HCT116 (cell line): ENCODE data around the gene GALNT17. TPM values are rescaled to one million over a fixed set of nuclear protein-coding genes. Genes with fewer than 3 reads are reported as not detected.

Experiments
- ATAC-seq: fragments of 200-7000 bp; cut with Tn5 transposase; 2 replicates; pipeline ENCODE4 v1.9.1; 2020; ENCODE audit warnings: mild to moderate bottlenecking, moderate library complexity
- BruUV-seq: library from RNA; stranded (reverse); fragments of 400-500 nt; replicated peaks from 2 replicates; lab custom pipeline; 2021; lab: Mats Ljungman, UMichigan
- CTCF ChIA-PET: fragments of 300-600 bp; sonication (Branson Sonifier 250); formaldehyde crosslinking; loops from one replicate; lab custom pipeline; 2021; ENCODE audit warnings: antibody characterized with exemption; lab: Charles Lee
- POLR2A ChIA-PET: fragments of 300-600, 350-600 bp; sonication (Branson Sonifier 250); formaldehyde crosslinking; loops from one replicate; lab custom pipeline; 2021; ENCODE audit warnings: antibody characterized with exemption; lab: Charles Lee
- RAD21 ChIA-PET, 2 experiments: fragments of 300-600 bp; sonication (Branson Sonifier 250); formaldehyde crosslinking; loops; one replicate each; lab custom pipeline; 2023; ENCODE audit warnings: low total read pairs in 2 of 2; ENCODE audit not compliant: uncharacterized antibody in 2 of 2, unreplicated experiment in 2 of 2, low non-redundant PET in 1 of 2; lab: Charles Lee
- DNase-seq: peaks from one replicate; pipeline ENCODE4 v3.0.0-alpha.2; 2010; ENCODE audit warnings: low read depth, low spot score
- H2AFZ ChIP-seq: fragments of 200-600 bp; shearing (Covaris generic), sonication (generic); 2 replicates; pipeline ENCODE4 v1.6.1; 2017; ENCODE audit warnings: low read depth, mixed run types, mixed read lengths, antibody characterized with exemption, low read length; ENCODE audit not compliant: poor library complexity, severe bottlenecking
- H3K27ac ChIP-seq: 2 replicates; pipeline ENCODE4 v1.5.1; 2012; ENCODE audit warnings: low read depth, low read length
- H3K27me3 ChIP-seq: fragments of 200-600 bp; sonication (generic); 2 replicates; pipeline ENCODE4 v1.6.1; 2016; ENCODE audit warnings: mixed run types, low read length, mixed read lengths; ENCODE audit not compliant: insufficient read depth
- H3K36me3 ChIP-seq, 2 experiments: fragments of 200-500 bp in 1 of 2; fragments of 200-600 bp in 1 of 2; sonication (Bioruptor generic) in 1 of 2; sonication (generic) in 1 of 2; 2 replicates each; pipeline versions ENCODE4 v1.5.1 to v1.6.1; 2014 to 2016; ENCODE audit warnings: low read length in 2 of 2, inconsistent platforms in 1 of 2, mixed read lengths in 1 of 2, mixed run types in 1 of 2; ENCODE audit not compliant: insufficient read depth in 2 of 2, control insufficient read depth in 1 of 2
- H3K4me1 ChIP-seq, 2 experiments: fragments of 200-600 bp in 1 of 2; sonication (generic) in 1 of 2; 2 replicates each; pipeline versions ENCODE4 v1.5.1 to v1.6.1; 2012 to 2017; ENCODE audit warnings: low read length in 2 of 2, inconsistent platforms in 1 of 2, mild to moderate bottlenecking in 1 of 2, mixed read lengths in 1 of 2, mixed run types in 1 of 2, moderate library complexity in 1 of 2; ENCODE audit not compliant: insufficient read depth in 2 of 2, control insufficient read depth in 1 of 2
- H3K4me2 ChIP-seq: fragments of 200-600 bp; sonication (generic); 2 replicates; pipeline ENCODE4 v1.6.1; 2017; ENCODE audit warnings: mixed run types, low read length, mixed read lengths
- H3K4me3 ChIP-seq, 2 experiments: fragments of 200-600 bp in 1 of 2; sonication (generic) in 1 of 2; replicated peaks in 1 of 2; 2 replicates each; pipeline ENCODE4 v1.5.1; 2011 to 2016; ENCODE audit warnings: low read length in 2 of 2, control low read depth in 1 of 2, low read depth in 1 of 2, mild to moderate bottlenecking in 1 of 2, mixed read lengths in 1 of 2, mixed run types in 1 of 2
- H3K79me2 ChIP-seq: fragments of 200-600 bp; sonication (generic); 2 replicates; pipeline ENCODE4 v1.6.1; 2017; ENCODE audit warnings: mild to moderate bottlenecking, mixed run types, low read length, moderate library complexity, mixed read lengths; ENCODE audit not compliant: insufficient read depth
- H3K9ac ChIP-seq: fragments of 200-600 bp; sonication (generic); 2 replicates; pipeline ENCODE4 v1.6.1; 2016; ENCODE audit warnings: low read length, mixed read lengths
- H3K9me2 ChIP-seq: fragments of 200-600 bp; sonication (generic), shearing (Covaris generic); 2 replicates; pipeline ENCODE4 v1.6.1; 2017; ENCODE audit warnings: mixed run types, mild to moderate bottlenecking, moderate library complexity; ENCODE audit not compliant: insufficient read depth
- H3K9me3 ChIP-seq, 2 experiments: fragments of 200-500 bp in 1 of 2; fragments of 200-600 bp in 1 of 2; sonication (Bioruptor generic) in 1 of 2; sonication (generic) in 1 of 2; 2 replicates each; pipeline ENCODE4 v1.6.1; 2014 to 2017; ENCODE audit warnings: low read length in 2 of 2, mixed read lengths in 2 of 2, inconsistent platforms in 1 of 2, low read depth in 1 of 2, mild to moderate bottlenecking in 1 of 2, mixed run types in 1 of 2, moderate library complexity in 1 of 2; ENCODE audit not compliant: control insufficient read depth in 1 of 2, insufficient read depth in 1 of 2
- H4K20me1 ChIP-seq: fragments of 200-600 bp; sonication (generic), shearing (Covaris generic); 2 replicates; pipeline ENCODE4 v1.6.1; 2017; ENCODE audit warnings: mixed run types, mild to moderate bottlenecking, moderate library complexity; ENCODE audit not compliant: insufficient read depth
- CEBPB ChIP-seq: IDR thresholded peaks from 2 replicates; pipeline ENCODE4 v1.6.1; 2012; ENCODE audit warnings: low read depth
- FOSL1 ChIP-seq: IDR thresholded peaks from 2 replicates; pipeline ENCODE4 v1.6.1; 2012; ENCODE audit warnings: low read depth
- REST ChIP-seq: IDR thresholded peaks from 2 replicates; pipeline ENCODE4 v1.6.1; 2012; ENCODE audit warnings: low read depth
- ZBTB33 ChIP-seq: IDR thresholded peaks from 2 replicates; pipeline ENCODE4 v1.6.1; 2011; ENCODE audit warnings: mild to moderate bottlenecking, low read length, moderate library complexity; ENCODE audit not compliant: insufficient replicate concordance; ENCODE audit errors: extremely low read depth
- ZFX ChIP-seq: fragments of 450-650 bp; IDR thresholded peaks from 2 replicates; pipeline ENCODE4 v1.6.1; 2017
- intact Hi-C: fragments of 100-400 bp; cut with micrococcal nuclease; formaldehyde crosslinking; loops from 2 replicates; pipeline ENCODE4 v1.10.0; 2022
- total RNA-seq: library from RNA; stranded (reverse); gene quantifications from one replicate; pipeline ENCODE4 v1.2.1, GENCODE V29; 2021; ENCODE audit not compliant: unreplicated experiment

The GALNT17 gene
- total RNA-seq, 1 experiment from 2014 or later, result not detected

GRCh38 chr7:71486856-71487628 is 355.1 kb downstream of the GALNT17 start:
- Histone ChIP-seq H3K36me3 (no peaks in the 10 kb centered on the region), H3K79me2 (no peaks in the 10 kb centered on the region), H3K4me3 (no peak overlapping the region), H3K9me3 (peaks cover 3 to 16% of the 10 kb centered on the region in 2 experiments; a peak in 2 of 4 replicates), H3K27me3 (no peaks in the 10 kb centered on the region), H2AFZ (no peak overlapping the region), H4K20me1 (no peaks in the 10 kb centered on the region), H3K4me2 (no peak overlapping the region), H3K27ac (no peak overlapping the region), H3K4me1 (no peaks in the 10 kb centered on the region), H3K9ac (no peak overlapping the region), H3K9me2 (no peaks in the 10 kb centered on the region)
- CTCF ChIA-PET, result no interaction called here
- no peak for TF ChIP-seq ZFX
- no peak for TF ChIP-seq FOSL1
- TF ChIP-seq CEBPB, result no peak
- TF ChIP-seq REST, result no peak
- TF ChIP-seq ZBTB33, result no peak
- RAD21 ChIA-PET, result no interaction called here
- BruUV-seq, result no TSS peak
- intact Hi-C loops, result no loop called here
- no peak for DNase-seq
- no peak for ATAC-seq
- POLR2A ChIA-PET, result no interaction called here
